ENCODE results near the gene AMOT. TPM values are rescaled to one million over a fixed set of nuclear protein-coding genes. Genes with fewer than 3 reads are reported as not detected.

AMOT gene
- total and polyA plus RNA-seq, 4 donors: 1.1 to 2.6 (median 1.9) TPM

DNA sequence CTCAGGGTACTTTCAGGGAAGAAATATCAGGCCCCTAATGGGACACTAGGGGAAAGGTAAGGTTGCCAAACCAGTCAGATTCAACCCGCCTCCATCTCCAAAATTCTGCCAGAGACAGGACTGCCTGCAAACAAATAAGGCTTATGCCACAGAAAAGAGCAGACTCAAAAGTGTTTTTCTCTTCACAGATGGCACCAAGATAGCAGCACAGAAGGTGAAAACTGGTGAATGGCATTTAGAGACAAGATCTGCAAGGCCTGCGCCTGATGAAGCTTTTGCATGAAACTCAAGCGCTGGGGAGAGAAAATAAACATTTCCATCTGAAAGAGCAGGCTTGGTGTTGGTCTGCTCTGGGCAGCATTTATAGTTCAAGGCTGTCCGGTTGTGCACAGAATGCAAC is 27.9 kb downstream of the AMOT start (continued):
- TF ChIP-seq EGR1 (IDR thresholded peaks at IDR 0.05; ENCODE audit: low read depth in 2 of 2) (no peak), FOXA1 (IDR thresholded peaks at IDR 0.05) (no peak), HNF4G (IDR thresholded peaks at IDR 0.05) (no peak), NR2F2 (IDR thresholded peaks at IDR 0.05) (no peak), GABPA (IDR thresholded peaks at IDR 0.05 in 1 of 2, conservative IDR thresholded peaks at IDR 0.05 in 1 of 2) (no peak), JUND (IDR thresholded peaks at IDR 0.05) (no peak), HNF4A (conservative IDR thresholded peaks at IDR 0.05) (no peak), TAF1 (conservative IDR thresholded peaks at IDR 0.05) (no peak), RAD21 (IDR thresholded peaks at IDR 0.05) (no peak)
- TF ChIP-seq, protein P1, sequence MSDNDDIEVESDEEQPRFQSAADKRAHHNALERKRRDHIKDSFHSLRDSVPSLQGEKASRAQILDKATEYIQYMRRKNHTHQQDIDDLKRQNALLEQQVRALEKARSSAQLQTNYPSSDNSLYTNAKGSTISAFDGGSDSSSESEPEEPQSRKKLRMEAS (IDR thresholded peaks at IDR 0.05): no peak

DNA sequence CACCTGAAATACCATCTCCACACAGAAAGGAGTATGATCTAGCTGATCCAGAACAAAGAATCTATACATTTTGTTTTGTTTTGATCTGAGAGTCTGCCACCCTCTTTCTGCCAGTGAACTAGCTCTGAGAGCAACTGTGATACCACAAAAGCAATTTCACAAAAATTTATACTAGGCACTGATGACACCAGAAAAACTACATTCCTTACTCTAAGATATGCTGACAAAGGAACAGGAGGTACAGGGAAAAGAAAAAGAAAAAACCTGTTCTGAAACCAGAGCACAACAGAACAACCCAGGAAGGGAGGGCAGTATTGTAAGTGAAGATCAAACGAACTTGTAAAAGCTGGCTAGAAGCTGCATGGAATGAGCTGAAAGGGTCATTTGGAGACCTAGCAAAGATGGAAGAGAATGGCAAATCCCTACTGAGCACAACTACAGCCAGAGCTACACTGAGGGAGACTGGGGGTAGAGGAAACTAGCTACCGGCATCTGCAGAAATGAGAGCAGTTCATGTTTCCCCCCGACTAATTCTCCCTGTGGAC is 31.9 kb downstream of the AMOT start:
- WGBS: 86% methylated on average over 3 of the region's 3 CpGs
- Histone ChIP-seq H3K9ac (ENCODE audit: low read depth in 1 of 2, low read length in 2 of 2) (no peak overlapping the region), H3K36me3 (ENCODE audit: control insufficient read depth in 4 of 4, insufficient read depth in 3 of 4, low read depth in 1 of 4, low read length in 3 of 4) (peaks cover 0 to 2% (median 0%) of the 10 kb centered on the region in 4 donors), H3K4me3 (ENCODE audit: low read depth in 1 of 3, low read length in 3 of 3) (no peak overlapping the region), H3K9me3 (ENCODE audit: control insufficient read depth in 4 of 4, low read length in 3 of 4) (no peaks in the 10 kb centered on the region), H3K27me3 (ENCODE audit: control insufficient read depth in 4 of 4, insufficient read depth in 4 of 4, low read length in 3 of 4) (no peaks in the 10 kb centered on the region), H3K4me1 (ENCODE audit: control insufficient read depth in 4 of 4, insufficient read depth in 4 of 4, low read length in 3 of 4) (no peaks in the 10 kb centered on the region), H3K27ac (ENCODE audit: low read depth in 1 of 2, low read length in 2 of 2) (no peak overlapping the region)
- no peak for DNase-seq (ENCODE audit: low spot score)
- TF ChIP-seq HNF4G (IDR thresholded peaks at IDR 0.05) (no peak), EGR1 (IDR thresholded peaks at IDR 0.05; ENCODE audit: low read depth in 2 of 2) (no peak), FOXA2 (IDR thresholded peaks at IDR 0.05) (no peak), JUND (IDR thresholded peaks at IDR 0.05) (no peak), SP1 (IDR thresholded peaks at IDR 0.05) (no peak), YY1 (IDR thresholded peaks at IDR 0.05) (no peak), FOXA1 (IDR thresholded peaks at IDR 0.05) (no peak), RXRA (IDR thresholded peaks at IDR 0.05) (no peak), TAF1 (conservative IDR thresholded peaks at IDR 0.05) (no peak), RAD21 (IDR thresholded peaks at IDR 0.05) (no peak), HNF4A (conservative IDR thresholded peaks at IDR 0.05) (no peak), GABPA (IDR thresholded peaks at IDR 0.05 in 1 of 2, conservative IDR thresholded peaks at IDR 0.05 in 1 of 2) (no peak), NR2F2 (IDR thresholded peaks at IDR 0.05) (no peak)
- TF ChIP-seq, protein P2, sequence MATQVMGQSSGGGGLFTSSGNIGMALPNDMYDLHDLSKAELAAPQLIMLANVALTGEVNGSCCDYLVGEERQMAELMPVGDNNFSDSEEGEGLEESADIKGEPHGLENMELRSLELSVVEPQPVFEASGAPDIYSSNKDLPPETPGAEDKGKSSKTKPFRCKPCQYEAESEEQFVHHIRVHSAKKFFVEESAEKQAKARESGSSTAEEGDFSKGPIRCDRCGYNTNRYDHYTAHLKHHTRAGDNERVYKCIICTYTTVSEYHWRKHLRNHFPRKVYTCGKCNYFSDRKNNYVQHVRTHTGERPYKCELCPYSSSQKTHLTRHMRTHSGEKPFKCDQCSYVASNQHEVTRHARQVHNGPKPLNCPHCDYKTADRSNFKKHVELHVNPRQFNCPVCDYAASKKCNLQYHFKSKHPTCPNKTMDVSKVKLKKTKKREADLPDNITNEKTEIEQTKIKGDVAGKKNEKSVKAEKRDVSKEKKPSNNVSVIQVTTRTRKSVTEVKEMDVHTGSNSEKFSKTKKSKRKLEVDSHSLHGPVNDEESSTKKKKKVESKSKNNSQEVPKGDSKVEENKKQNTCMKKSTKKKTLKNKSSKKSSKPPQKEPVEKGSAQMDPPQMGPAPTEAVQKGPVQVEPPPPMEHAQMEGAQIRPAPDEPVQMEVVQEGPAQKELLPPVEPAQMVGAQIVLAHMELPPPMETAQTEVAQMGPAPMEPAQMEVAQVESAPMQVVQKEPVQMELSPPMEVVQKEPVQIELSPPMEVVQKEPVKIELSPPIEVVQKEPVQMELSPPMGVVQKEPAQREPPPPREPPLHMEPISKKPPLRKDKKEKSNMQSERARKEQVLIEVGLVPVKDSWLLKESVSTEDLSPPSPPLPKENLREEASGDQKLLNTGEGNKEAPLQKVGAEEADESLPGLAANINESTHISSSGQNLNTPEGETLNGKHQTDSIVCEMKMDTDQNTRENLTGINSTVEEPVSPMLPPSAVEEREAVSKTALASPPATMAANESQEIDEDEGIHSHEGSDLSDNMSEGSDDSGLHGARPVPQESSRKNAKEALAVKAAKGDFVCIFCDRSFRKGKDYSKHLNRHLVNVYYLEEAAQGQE (IDR thresholded peaks at IDR 0.05): no peak
- TF ChIP-seq, protein P1 (IDR thresholded peaks at IDR 0.05): no peak
- TF ChIP-seq, protein P3, sequence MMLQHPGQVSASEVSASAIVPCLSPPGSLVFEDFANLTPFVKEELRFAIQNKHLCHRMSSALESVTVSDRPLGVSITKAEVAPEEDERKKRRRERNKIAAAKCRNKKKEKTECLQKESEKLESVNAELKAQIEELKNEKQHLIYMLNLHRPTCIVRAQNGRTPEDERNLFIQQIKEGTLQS (IDR thresholded peaks at IDR 0.05): no peak
- TF ChIP-seq, protein P4, sequence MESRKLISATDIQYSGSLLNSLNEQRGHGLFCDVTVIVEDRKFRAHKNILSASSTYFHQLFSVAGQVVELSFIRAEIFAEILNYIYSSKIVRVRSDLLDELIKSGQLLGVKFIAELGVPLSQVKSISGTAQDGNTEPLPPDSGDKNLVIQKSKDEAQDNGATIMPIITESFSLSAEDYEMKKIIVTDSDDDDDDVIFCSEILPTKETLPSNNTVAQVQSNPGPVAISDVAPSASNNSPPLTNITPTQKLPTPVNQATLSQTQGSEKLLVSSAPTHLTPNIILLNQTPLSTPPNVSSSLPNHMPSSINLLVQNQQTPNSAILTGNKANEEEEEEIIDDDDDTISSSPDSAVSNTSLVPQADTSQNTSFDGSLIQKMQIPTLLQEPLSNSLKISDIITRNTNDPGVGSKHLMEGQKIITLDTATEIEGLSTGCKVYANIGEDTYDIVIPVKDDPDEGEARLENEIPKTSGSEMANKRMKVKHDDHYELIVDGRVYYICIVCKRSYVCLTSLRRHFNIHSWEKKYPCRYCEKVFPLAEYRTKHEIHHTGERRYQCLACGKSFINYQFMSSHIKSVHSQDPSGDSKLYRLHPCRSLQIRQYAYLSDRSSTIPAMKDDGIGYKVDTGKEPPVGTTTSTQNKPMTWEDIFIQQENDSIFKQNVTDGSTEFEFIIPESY (IDR thresholded peaks at IDR 0.05): no peak
- TF ChIP-seq, protein P5, sequence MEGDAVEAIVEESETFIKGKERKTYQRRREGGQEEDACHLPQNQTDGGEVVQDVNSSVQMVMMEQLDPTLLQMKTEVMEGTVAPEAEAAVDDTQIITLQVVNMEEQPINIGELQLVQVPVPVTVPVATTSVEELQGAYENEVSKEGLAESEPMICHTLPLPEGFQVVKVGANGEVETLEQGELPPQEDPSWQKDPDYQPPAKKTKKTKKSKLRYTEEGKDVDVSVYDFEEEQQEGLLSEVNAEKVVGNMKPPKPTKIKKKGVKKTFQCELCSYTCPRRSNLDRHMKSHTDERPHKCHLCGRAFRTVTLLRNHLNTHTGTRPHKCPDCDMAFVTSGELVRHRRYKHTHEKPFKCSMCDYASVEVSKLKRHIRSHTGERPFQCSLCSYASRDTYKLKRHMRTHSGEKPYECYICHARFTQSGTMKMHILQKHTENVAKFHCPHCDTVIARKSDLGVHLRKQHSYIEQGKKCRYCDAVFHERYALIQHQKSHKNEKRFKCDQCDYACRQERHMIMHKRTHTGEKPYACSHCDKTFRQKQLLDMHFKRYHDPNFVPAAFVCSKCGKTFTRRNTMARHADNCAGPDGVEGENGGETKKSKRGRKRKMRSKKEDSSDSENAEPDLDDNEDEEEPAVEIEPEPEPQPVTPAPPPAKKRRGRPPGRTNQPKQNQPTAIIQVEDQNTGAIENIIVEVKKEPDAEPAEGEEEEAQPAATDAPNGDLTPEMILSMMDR (IDR thresholded peaks at IDR 0.05; ENCODE audit: low read depth, low read length, missing input control): no peak

All from liver (tissue), 9 donors.